Ectodermal cell (in vitro differentiated cells): ENCODE measurements around the gene PPP2R2C.

ENCODE experiments used
- H3K27ac ChIP-seq: 2 replicates; pipeline ENCODE4 v1.7.0; 2013; ENCODE audit warnings: mild to moderate bottlenecking, low read depth, low read length; ENCODE audit not compliant: insufficient read depth, poor library complexity, severe bottlenecking
- H3K27me3 ChIP-seq: 2 replicates; pipeline ENCODE4 v1.7.0; 2013; ENCODE audit warnings: mild to moderate bottlenecking, low read length; ENCODE audit not compliant: insufficient read depth, control insufficient read depth, poor library complexity, severe bottlenecking
- H3K36me3 ChIP-seq: one replicate; pipeline ENCODE4 v1.7.0; 2013; ENCODE audit warnings: low read length; ENCODE audit not compliant: control insufficient read depth, insufficient read depth
- H3K4me1 ChIP-seq: one replicate; pipeline ENCODE4 v1.7.0; 2013; ENCODE audit warnings: low read length; ENCODE audit not compliant: control insufficient read depth, insufficient read depth
- H3K4me3 ChIP-seq: 2 replicates; pipeline ENCODE4 v1.7.0; 2013; ENCODE audit warnings: low read depth, low read length, control low read depth; ENCODE audit not compliant: insufficient read depth
- H3K9me3 ChIP-seq: 2 replicates; pipeline ENCODE4 v1.7.0; 2013; ENCODE audit warnings: mild to moderate bottlenecking, low read length, moderate library complexity; ENCODE audit not compliant: control insufficient read depth
- WGBS, 2 experiments: methylation state at CpG; one replicate each; pipeline ENCODE4 v1.1.7; 2013; ENCODE audit warnings: missing lambda C conversion rate in 2 of 2; 5-methylcytosine and 5-hydroxymethylcytosine counted together

PPP2R2C gene

GRCh38 chr4:6331018-6331417 is 141.4 kb downstream of the PPP2R2C start:
- Histone ChIP-seq H3K27ac (no peak overlapping the region), H3K36me3 (no peaks in the 10 kb centered on the region), H3K27me3 (no peaks in the 10 kb centered on the region), H3K9me3 (no peaks in the 10 kb centered on the region), H3K4me1 (no peaks in the 10 kb centered on the region), H3K4me3 (no peak overlapping the region)
- WGBS, 2 experiments = 86 to 90% methylated on average over 8 of the region's 8 CpGs

- 94% methylated on average over 7 of the region's 7 CpGs for WGBS, 2 experiments
- no peaks in the 10 kb centered on the region for H3K27me3 ChIP-seq
Measured at GRCh38 chr4:6330384-6330767, 142.0 kb downstream of the PPP2R2C start.

GRCh38 chr4:6329478-6330383 is 142.7 kb downstream of the PPP2R2C start:
- 91% methylated on average over 28 of the region's 28 CpGs for WGBS, 2 experiments
- no peaks in the 10 kb centered on the region for H3K9me3 ChIP-seq
- no peaks in the 10 kb centered on the region for H3K4me1 ChIP-seq
- no peaks in the 10 kb centered on the region for H3K27me3 ChIP-seq
- no peak overlapping the region for H3K27ac ChIP-seq
- H3K36me3 ChIP-seq = no peaks in the 10 kb centered on the region
- no peak overlapping the region for H3K4me3 ChIP-seq

More at GRCh38 chr4:6330384-6330767, 142.0 kb downstream of the PPP2R2C start:
- Histone ChIP-seq H3K4me3 (no peak overlapping the region), H3K4me1 (no peaks in the 10 kb centered on the region), H3K36me3 (no peaks in the 10 kb centered on the region), H3K9me3 (no peaks in the 10 kb centered on the region), H3K27ac (no peak overlapping the region)

- H3K4me3 ChIP-seq = no peak overlapping the region
- WGBS, 2 experiments = 88% methylated on average over 8 of the region's 8 CpGs
- no peaks in the 10 kb centered on the region for H3K4me1 ChIP-seq
- no peak overlapping the region for H3K27ac ChIP-seq
- no peaks in the 10 kb centered on the region for H3K9me3 ChIP-seq
- H3K27me3 ChIP-seq = no peaks in the 10 kb centered on the region
- no peaks in the 10 kb centered on the region for H3K36me3 ChIP-seq
Measured at GRCh38 chr4:6328526-6328925, 143.9 kb downstream of the PPP2R2C start.

- H3K36me3 ChIP-seq = no peaks in the 10 kb centered on the region
- H3K9me3 ChIP-seq = no peaks in the 10 kb centered on the region
- H3K4me3 ChIP-seq = no peak overlapping the region
- 21% methylated on average over 21 of the region's 21 CpGs for WGBS, 2 experiments
- no peak overlapping the region for H3K27ac ChIP-seq
- no peaks in the 10 kb centered on the region for H3K4me1 ChIP-seq
- no peaks in the 10 kb centered on the region for H3K27me3 ChIP-seq
Measured at GRCh38 chr4:6327220-6327917, 145.0 kb downstream of the PPP2R2C start.

- 94 to 95% methylated on average over 28 of the region's 28 CpGs for WGBS, 2 experiments
- H3K36me3 ChIP-seq = no peaks in the 10 kb centered on the region
- H3K4me1 ChIP-seq = no peaks in the 10 kb centered on the region
- no peak overlapping the region for H3K27ac ChIP-seq
- no peak overlapping the region for H3K4me3 ChIP-seq
- no peaks in the 10 kb centered on the region for H3K9me3 ChIP-seq
- no peaks in the 10 kb centered on the region for H3K27me3 ChIP-seq
Measured at GRCh38 chr4:6326312-6327060, 145.9 kb downstream of the PPP2R2C start.

GRCh38 chr4:6325788-6326290 is 146.6 kb downstream of the PPP2R2C start:
- Histone ChIP-seq H3K27ac (no peak overlapping the region), H3K4me1 (no peaks in the 10 kb centered on the region), H3K36me3 (no peaks in the 10 kb centered on the region), H3K27me3 (no peaks in the 10 kb centered on the region), H3K4me3 (no peak overlapping the region), H3K9me3 (no peaks in the 10 kb centered on the region)
- WGBS, 2 experiments = 83 to 86% methylated on average over 14 of the region's 14 CpGs

- no peaks in the 10 kb centered on the region for H3K4me1 ChIP-seq
- no peaks in the 10 kb centered on the region for H3K36me3 ChIP-seq
- no peak overlapping the region for H3K4me3 ChIP-seq
- no peaks in the 10 kb centered on the region for H3K27me3 ChIP-seq
- H3K27ac ChIP-seq = no peak overlapping the region
- WGBS, 2 experiments = 61 to 62% methylated on average over 22 of the region's 22 CpGs
- H3K9me3 ChIP-seq = no peaks in the 10 kb centered on the region
Measured at GRCh38 chr4:6324999-6325787, 147.2 kb downstream of the PPP2R2C start.

- WGBS, 2 experiments = 76 to 79% methylated on average over 15 of the region's 15 CpGs
Measured at GRCh38 chr4:6324461-6324998, 147.9 kb downstream of the PPP2R2C start.

More at GRCh38 chr4:6324461-6324998, 147.9 kb downstream of the PPP2R2C start:
- Histone ChIP-seq H3K27ac (no peak overlapping the region), H3K4me1 (no peaks in the 10 kb centered on the region), H3K36me3 (no peaks in the 10 kb centered on the region), H3K4me3 (no peak overlapping the region), H3K27me3 (no peaks in the 10 kb centered on the region), H3K9me3 (no peaks in the 10 kb centered on the region)
